Central memory CD8-positive, alpha-beta T cell (primary cell): ENCODE data around the gene RAP1GAP2.

Source experiments
- ATAC-seq: fragments of 150-1000 bp; cut with Tn5 transposase; replicated peaks from 2 replicates; pipeline ENCODE4 v1.10.0; 2022; ENCODE audit warnings: mild to moderate bottlenecking, moderate FRiP score, moderate number of reproducible peaks; ENCODE audit not compliant: poor library complexity, severe bottlenecking; ENCODE audit errors: extremely low read depth
- DNase-seq, 2 donors: peaks; one replicate each; pipeline ENCODE4 v3.0.0; 2021; ENCODE audit warnings: low spot score in 2 of 2
- H3K27ac Mint-ChIP-seq: one replicate; pipeline ENCODE4 v1.8.0; 2022; ENCODE audit warnings: low read depth, mild to moderate bottlenecking, moderate library complexity, mixed read lengths
- H3K27me3 Mint-ChIP-seq: one replicate; pipeline ENCODE4 v1.8.0; 2022; ENCODE audit warnings: mixed read lengths
- H3K36me3 Mint-ChIP-seq: one replicate; pipeline ENCODE4 v1.8.0; 2022; ENCODE audit warnings: mild to moderate bottlenecking, moderate library complexity, mixed read lengths; ENCODE audit not compliant: insufficient read depth
- H3K4me1 Mint-ChIP-seq: one replicate; pipeline ENCODE4 v1.8.0; 2022; ENCODE audit warnings: mixed read lengths
- H3K4me3 Mint-ChIP-seq: one replicate; pipeline ENCODE4 v1.8.0; 2022; ENCODE audit warnings: mild to moderate bottlenecking, moderate library complexity, mixed read lengths
- H3K9me3 Mint-ChIP-seq: one replicate; pipeline ENCODE4 v1.8.0; 2022; ENCODE audit warnings: mixed read lengths

RAP1GAP2 gene

GRCh38 chr17:2945299-2945698, 149.1 kb downstream of the RAP1GAP2 start:
- ATAC-seq = no peak
- H3K4me1 Mint-ChIP-seq = peaks cover 50% of the 10 kb centered on the region
- no peak for DNase-seq
- no peaks in the 10 kb centered on the region for H3K9me3 Mint-ChIP-seq
- no peak overlapping the region for H3K27ac Mint-ChIP-seq
- no peaks in the 10 kb centered on the region for H3K27me3 Mint-ChIP-seq
- no peak overlapping the region for H3K4me3 Mint-ChIP-seq
- peaks cover 8% of the 10 kb centered on the region for H3K36me3 Mint-ChIP-seq

GRCh38 chr17:2946144-2946543, 149.9 kb downstream of the RAP1GAP2 start:
- Mint-ChIP-seq H3K27ac (no peak overlapping the region), H3K36me3 (peaks cover 8% of the 10 kb centered on the region), H3K9me3 (no peaks in the 10 kb centered on the region), H3K27me3 (no peaks in the 10 kb centered on the region), H3K4me3 (no peak overlapping the region), H3K4me1 (peaks cover 54% of the 10 kb centered on the region)
- ATAC-seq (no peak), DNase-seq (no peak)

GRCh38 chr17:2947588-2947950, 151.3 kb downstream of the RAP1GAP2 start:
- H3K4me1 Mint-ChIP-seq = peaks cover 59% of the 10 kb centered on the region
- DNase-seq (no peak), ATAC-seq (no peak)
- no peaks in the 10 kb centered on the region for H3K9me3 Mint-ChIP-seq
- H3K27ac Mint-ChIP-seq = no peak overlapping the region
- peaks cover 6% of the 10 kb centered on the region for H3K36me3 Mint-ChIP-seq
- H3K27me3 Mint-ChIP-seq = no peaks in the 10 kb centered on the region
- H3K4me3 Mint-ChIP-seq = no peak overlapping the region

- no peaks in the 10 kb centered on the region for H3K27me3 Mint-ChIP-seq
- peaks cover 58% of the 10 kb centered on the region for H3K4me1 Mint-ChIP-seq
- peaks cover 6% of the 10 kb centered on the region for H3K36me3 Mint-ChIP-seq
- ATAC-seq (no peak), DNase-seq (no peak)
- H3K4me3 Mint-ChIP-seq = no peak overlapping the region
- no peaks in the 10 kb centered on the region for H3K9me3 Mint-ChIP-seq
- H3K27ac Mint-ChIP-seq = no peak overlapping the region
These were observed 151.8 kb downstream of the RAP1GAP2 start for GRCh38 chr17:2947996-2948550.

- H3K36me3 Mint-ChIP-seq = peaks cover 1% of the 10 kb centered on the region
- ATAC-seq = no peak
- no peaks in the 10 kb centered on the region for H3K27me3 Mint-ChIP-seq
- no peaks in the 10 kb centered on the region for H3K9me3 Mint-ChIP-seq
- no peak for DNase-seq
- H3K27ac Mint-ChIP-seq = no peak overlapping the region
- no peak overlapping the region for H3K4me3 Mint-ChIP-seq
- peaks cover 50% of the 10 kb centered on the region for H3K4me1 Mint-ChIP-seq
These were observed 152.7 kb downstream of the RAP1GAP2 start for GRCh38 chr17:2948721-2949468.

GRCh38 chr17:2949469-2950044, 153.3 kb downstream of the RAP1GAP2 start:
- no peaks in the 10 kb centered on the region for H3K27me3 Mint-ChIP-seq
- no peak overlapping the region for H3K4me3 Mint-ChIP-seq
- H3K9me3 Mint-ChIP-seq = no peaks in the 10 kb centered on the region
- H3K27ac Mint-ChIP-seq = peak overlapping the region; percentile 35
- no peak for DNase-seq
- no peak for ATAC-seq
- no peaks in the 10 kb centered on the region for H3K36me3 Mint-ChIP-seq
- peaks cover 45% of the 10 kb centered on the region for H3K4me1 Mint-ChIP-seq

- no peak for DNase-seq
- H3K9me3 Mint-ChIP-seq = no peaks in the 10 kb centered on the region
- no peaks in the 10 kb centered on the region for H3K36me3 Mint-ChIP-seq
- H3K27ac Mint-ChIP-seq = no peak overlapping the region
- no peaks in the 10 kb centered on the region for H3K27me3 Mint-ChIP-seq
- no peak for ATAC-seq
- H3K4me1 Mint-ChIP-seq = peaks cover 51% of the 10 kb centered on the region
- H3K4me3 Mint-ChIP-seq = no peak overlapping the region
These were observed 154.6 kb downstream of the RAP1GAP2 start for GRCh38 chr17:2950846-2951245.

- no peaks in the 10 kb centered on the region for H3K27me3 Mint-ChIP-seq
- H3K4me1 Mint-ChIP-seq = peaks cover 53% of the 10 kb centered on the region
- H3K4me3 Mint-ChIP-seq = no peak overlapping the region
- DNase-seq (no peak), ATAC-seq (no peak)
- H3K9me3 Mint-ChIP-seq = no peaks in the 10 kb centered on the region
- no peaks in the 10 kb centered on the region for H3K36me3 Mint-ChIP-seq
- H3K27ac Mint-ChIP-seq = no peak overlapping the region
These were observed 156.1 kb downstream of the RAP1GAP2 start for GRCh38 chr17:2952174-2952845.

DNA sequence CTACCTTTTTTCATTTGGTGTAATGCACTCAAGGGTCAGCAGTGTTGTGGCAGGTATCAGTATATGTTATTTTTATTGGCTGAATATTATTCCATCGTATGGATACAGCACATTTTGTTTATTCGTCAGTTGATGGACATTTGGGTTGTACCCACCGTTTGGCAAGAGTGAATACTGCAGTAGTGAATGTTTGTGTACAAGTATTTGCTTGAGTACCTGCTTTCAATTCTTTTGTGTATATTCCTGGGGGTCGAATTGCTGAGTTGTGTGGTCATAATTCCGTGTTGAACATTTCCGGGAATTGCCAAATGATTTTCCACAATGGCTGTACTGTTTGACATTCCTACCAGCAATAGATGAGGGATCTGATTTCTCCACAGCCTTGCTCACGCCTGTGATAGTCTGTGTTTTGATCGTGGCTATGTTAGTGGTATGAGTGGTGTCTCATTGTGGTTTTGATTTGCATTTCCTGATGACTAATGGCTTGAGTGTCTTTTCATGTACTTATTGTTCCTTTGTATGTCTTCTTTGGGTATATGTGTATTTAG, 158.7 kb downstream of the RAP1GAP2 start:
- peak overlapping the region; percentile 32 for H3K4me3 Mint-ChIP-seq
- no peaks in the 10 kb centered on the region for H3K9me3 Mint-ChIP-seq
- peaks cover 7% of the 10 kb centered on the region for H3K36me3 Mint-ChIP-seq
- H3K27me3 Mint-ChIP-seq = no peaks in the 10 kb centered on the region
- H3K27ac Mint-ChIP-seq = peak overlapping the region; percentile 8
- ATAC-seq (no peak), DNase-seq (no peak)
- peaks cover 56% of the 10 kb centered on the region for H3K4me1 Mint-ChIP-seq

- Mint-ChIP-seq H3K36me3 (peaks cover 10% of the 10 kb centered on the region), H3K4me1 (peaks cover 52% of the 10 kb centered on the region), H3K27me3 (no peaks in the 10 kb centered on the region), H3K9me3 (no peaks in the 10 kb centered on the region), H3K27ac (peak overlapping the region; percentile 44), H3K4me3 (no peak overlapping the region)
- ATAC-seq (no peak), DNase-seq (no peak)
These were observed 159.8 kb downstream of the RAP1GAP2 start for GRCh38 chr17:2955931-2956582.

GRCh38 chr17:2957631-2958286, 161.5 kb downstream of the RAP1GAP2 start:
- no peaks in the 10 kb centered on the region for H3K9me3 Mint-ChIP-seq
- no peaks in the 10 kb centered on the region for H3K27me3 Mint-ChIP-seq
- peaks cover 40% of the 10 kb centered on the region for H3K4me1 Mint-ChIP-seq
- H3K36me3 Mint-ChIP-seq = peaks cover 13% of the 10 kb centered on the region
- H3K27ac Mint-ChIP-seq = no peak overlapping the region
- ATAC-seq = no peak
- no peak for DNase-seq
- H3K4me3 Mint-ChIP-seq = no peak overlapping the region

DNA sequence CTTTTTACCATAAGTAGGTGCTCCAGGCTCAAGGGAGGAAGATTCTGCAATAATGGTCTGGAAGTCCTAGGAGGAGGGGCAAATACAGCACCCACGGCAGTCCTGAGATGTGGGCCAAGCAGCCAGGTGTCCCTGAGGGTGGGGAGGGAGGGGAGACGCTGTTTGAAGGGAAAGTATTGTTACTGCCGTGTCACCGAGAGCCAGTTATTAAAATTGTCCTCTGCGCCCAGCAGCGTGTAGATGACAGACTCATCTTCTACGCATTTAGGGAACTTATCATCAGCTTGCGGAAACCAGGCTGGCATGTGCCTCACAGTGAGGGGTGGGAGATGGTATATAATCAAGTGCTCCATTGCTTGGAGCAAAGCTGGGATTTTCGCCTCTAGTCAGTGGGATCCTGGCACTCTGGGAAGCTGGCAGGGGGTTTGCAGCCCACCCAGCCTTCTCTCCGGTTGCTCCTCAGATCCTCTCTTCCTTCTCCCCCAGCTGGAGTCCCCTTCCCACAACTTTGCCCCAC, 162.5 kb downstream of the RAP1GAP2 start:
- Mint-ChIP-seq H3K4me1 (peaks cover 39% of the 10 kb centered on the region), H3K4me3 (no peak overlapping the region), H3K9me3 (no peaks in the 10 kb centered on the region), H3K27me3 (no peaks in the 10 kb centered on the region), H3K27ac (peak overlapping the region; percentile 65), H3K36me3 (peaks cover 13% of the 10 kb centered on the region)
- ATAC-seq = no peak
- no peak for DNase-seq
